ENCODE measurements around the gene USP17L26. TPM values are rescaled to one million over a fixed set of nuclear protein-coding genes. Genes with fewer than 3 reads are reported as not detected.

USP17L26 gene
- total RNA-seq, result not detected in 2 replicates

DNA sequence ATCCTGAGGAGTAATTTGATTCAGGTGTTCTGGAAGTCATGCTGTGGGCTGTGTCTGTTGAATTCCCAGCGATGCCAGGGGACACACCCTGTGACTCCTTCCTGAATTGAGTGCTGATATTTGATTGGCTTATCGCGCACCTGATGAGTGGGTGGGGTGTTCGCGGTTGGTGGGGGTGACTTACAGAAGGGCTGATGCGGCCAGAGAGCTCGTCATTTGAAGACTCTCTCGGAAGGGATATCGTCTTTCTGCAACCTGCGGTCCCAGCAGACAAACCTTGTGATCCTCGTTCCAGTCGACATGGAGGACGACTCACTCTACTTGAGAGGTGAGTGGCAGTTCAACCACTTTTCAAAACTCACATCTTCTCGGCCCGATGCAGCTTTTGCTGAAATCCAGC, at the start of gene USP17L26:
USP17L26 (plus strand) TSS at position 301 of the 400 bp plus-strand sequence; CDS start at position 301, 0 bp downstream.

DNA sequence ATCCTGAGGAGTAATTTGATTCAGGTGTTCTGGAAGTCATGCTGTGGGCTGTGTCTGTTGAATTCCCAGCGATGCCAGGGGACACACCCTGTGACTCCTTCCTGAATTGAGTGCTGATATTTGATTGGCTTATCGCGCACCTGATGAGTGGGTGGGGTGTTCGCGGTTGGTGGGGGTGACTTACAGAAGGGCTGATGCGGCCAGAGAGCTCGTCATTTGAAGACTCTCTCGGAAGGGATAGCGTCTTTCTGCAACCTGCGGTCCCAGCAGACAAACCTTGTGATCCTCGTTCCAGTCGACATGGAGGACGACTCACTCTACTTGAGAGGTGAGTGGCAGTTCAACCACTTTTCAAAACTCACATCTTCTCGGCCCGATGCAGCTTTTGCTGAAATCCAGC, 9.6 kb upstream of the USP17L26 start, which contains the start of gene USP17L24:
USP17L24 (plus strand) TSS at position 301 of the 400 bp plus-strand sequence; CDS start at position 301, 0 bp downstream.

DNA sequence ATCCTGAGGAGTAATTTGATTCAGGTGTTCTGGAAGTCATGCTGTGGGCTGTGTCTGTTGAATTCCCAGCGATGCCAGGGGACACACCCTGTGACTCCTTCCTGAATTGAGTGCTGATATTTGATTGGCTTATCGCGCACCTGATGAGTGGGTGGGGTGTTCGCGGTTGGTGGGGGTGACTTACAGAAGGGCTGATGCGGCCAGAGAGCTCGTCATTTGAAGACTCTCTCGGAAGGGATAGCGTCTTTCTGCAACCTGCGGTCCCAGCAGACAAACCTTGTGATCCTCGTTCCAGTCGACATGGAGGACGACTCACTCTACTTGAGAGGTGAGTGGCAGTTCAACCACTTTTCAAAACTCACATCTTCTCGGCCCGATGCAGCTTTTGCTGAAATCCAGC, 4.8 kb upstream of the USP17L26 start, which contains the start of gene USP17L25:
USP17L25 (plus strand) TSS at position 301 of the 400 bp plus-strand sequence; CDS start at position 301, 0 bp downstream.

GRCh38 chr4:9339103-9339502, 4.6 kb downstream of the USP17L26 start, which contains the start of gene USP17L5:
Gene USP17L5, plus strand, starts transcription at chr4:9339403. Its CDS starts 0 bp downstream, at chr4:9339403.

GRCh38 chr4:9343848-9344247, 9.4 kb downstream of the USP17L26 start, which contains the start of gene USP17L27:
Gene USP17L27, plus strand, starts transcription at chr4:9344148. Its CDS starts 0 bp downstream, at chr4:9344148.

GRCh38 chr4:9348593-9348992, 14.1 kb downstream of the USP17L26 start, which contains the start of gene USP17L28:
Gene USP17L28, plus strand, starts transcription at chr4:9348893. Its CDS starts 0 bp downstream, at chr4:9348893.

GRCh38 chr4:9353338-9353737, 18.9 kb downstream of the USP17L26 start, which contains the start of gene USP17L29:
Gene USP17L29, plus strand, starts transcription at chr4:9353638. Its CDS starts 0 bp downstream, at chr4:9353638.

DNA sequence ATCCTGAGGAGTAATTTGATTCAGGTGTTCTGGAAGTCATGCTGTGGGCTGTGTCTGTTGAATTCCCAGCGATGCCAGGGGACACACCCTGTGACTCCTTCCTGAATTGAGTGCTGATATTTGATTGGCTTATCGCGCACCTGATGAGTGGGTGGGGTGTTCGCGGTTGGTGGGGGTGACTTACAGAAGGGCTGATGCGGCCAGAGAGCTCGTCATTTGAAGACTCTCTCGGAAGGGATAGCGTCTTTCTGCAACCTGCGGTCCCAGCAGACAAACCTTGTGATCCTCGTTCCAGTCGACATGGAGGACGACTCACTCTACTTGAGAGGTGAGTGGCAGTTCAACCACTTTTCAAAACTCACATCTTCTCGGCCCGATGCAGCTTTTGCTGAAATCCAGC, 28.4 kb downstream of the USP17L26 start, which contains the start of gene USP17L30:
USP17L30 (plus strand) TSS at position 301 of the 400 bp plus-strand sequence; CDS start at position 301, 0 bp downstream.

Other genes starting within 250 kb of the USP17L26 start
- gene FAM90A26, start 164.2 kb upstream of the USP17L26 start, total RNA-seq, result not detected in 2 replicates
- not detected in 2 replicates for gene USP17L10, start 124.0 kb upstream of the USP17L26 start, total RNA-seq
- not detected in 2 replicates for gene USP17L11, start 119.3 kb upstream of the USP17L26 start, total RNA-seq
- gene USP17L12, start 114.5 kb upstream of the USP17L26 start, total RNA-seq, result not detected in 2 replicates
- not detected in 2 replicates for gene USP17L13, start 109.8 kb upstream of the USP17L26 start, total RNA-seq
- gene USP17L15, start 100.3 kb upstream of the USP17L26 start, total RNA-seq, result not detected in 2 replicates
- gene USP17L17, start 90.8 kb upstream of the USP17L26 start, total RNA-seq, result not detected in 2 replicates
- gene USP17L18, start 86.0 kb upstream of the USP17L26 start, total RNA-seq, result not detected in 2 replicates
- not detected in 2 replicates for gene USP17L19, start 81.3 kb upstream of the USP17L26 start, total RNA-seq
- gene USP17L20, start 76.5 kb upstream of the USP17L26 start, total RNA-seq, result not detected in 2 replicates
- not detected in 2 replicates for gene USP17L21, start 71.8 kb upstream of the USP17L26 start, total RNA-seq
- not detected in 2 replicates for gene USP17L22, start 67.0 kb upstream of the USP17L26 start, total RNA-seq
- gene USP17L24, start 9.5 kb upstream of the USP17L26 start, total RNA-seq, result not detected in 2 replicates
- not detected in 2 replicates for gene USP17L25, start 4.7 kb upstream of the USP17L26 start, total RNA-seq
- not detected in 2 replicates for gene USP17L5, start 4.7 kb downstream of the USP17L26 start, total RNA-seq
- not detected in 2 replicates for gene USP17L27, start 9.5 kb downstream of the USP17L26 start, total RNA-seq
- gene USP17L28, start 14.2 kb downstream of the USP17L26 start, total RNA-seq, result not detected in 2 replicates
- not detected in 2 replicates for gene USP17L29, start 19.0 kb downstream of the USP17L26 start, total RNA-seq
- gene USP17L30, start 28.5 kb downstream of the USP17L26 start, total RNA-seq, result not detected in 2 replicates
- not detected in 2 replicates for gene DEFB131A, start 109.8 kb downstream of the USP17L26 start, total RNA-seq

Data from airway epithelial cell (primary cell).